ENCODE results near the gene ERO1B. TPM values are rescaled to one million over a fixed set of nuclear protein-coding genes. Genes with fewer than 3 reads are reported as not detected.

ERO1B gene
- total RNA-seq, 2 experiments from 2014 or later: 15.2 to 16.5 TPM

- no peak overlapping the region for H3K4me3 Mint-ChIP-seq
Measured at GRCh38 chr1:236321101-236321500, 39.3 kb upstream of the ERO1B start.

DNA sequence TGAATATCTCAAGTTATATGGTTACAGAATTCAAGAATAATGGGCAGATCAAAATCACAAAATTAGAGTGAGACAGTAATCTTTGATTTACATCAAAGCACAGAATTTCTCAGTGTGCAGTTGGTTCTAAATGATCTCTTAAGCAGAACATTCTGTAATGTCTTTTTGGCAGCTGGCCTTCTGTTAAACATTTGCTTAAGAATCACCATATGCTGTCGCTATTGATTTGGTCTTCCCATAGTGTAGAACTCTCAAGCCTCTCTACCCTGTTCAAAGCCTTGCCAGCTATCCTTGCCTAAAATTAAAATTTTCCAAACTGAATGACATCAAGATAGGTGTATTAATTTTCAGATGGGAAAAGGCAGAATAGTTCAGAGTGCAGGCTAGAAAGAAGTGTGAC lies 38.9 kb upstream of the ERO1B start:
- TF ChIP-seq, protein P1, sequence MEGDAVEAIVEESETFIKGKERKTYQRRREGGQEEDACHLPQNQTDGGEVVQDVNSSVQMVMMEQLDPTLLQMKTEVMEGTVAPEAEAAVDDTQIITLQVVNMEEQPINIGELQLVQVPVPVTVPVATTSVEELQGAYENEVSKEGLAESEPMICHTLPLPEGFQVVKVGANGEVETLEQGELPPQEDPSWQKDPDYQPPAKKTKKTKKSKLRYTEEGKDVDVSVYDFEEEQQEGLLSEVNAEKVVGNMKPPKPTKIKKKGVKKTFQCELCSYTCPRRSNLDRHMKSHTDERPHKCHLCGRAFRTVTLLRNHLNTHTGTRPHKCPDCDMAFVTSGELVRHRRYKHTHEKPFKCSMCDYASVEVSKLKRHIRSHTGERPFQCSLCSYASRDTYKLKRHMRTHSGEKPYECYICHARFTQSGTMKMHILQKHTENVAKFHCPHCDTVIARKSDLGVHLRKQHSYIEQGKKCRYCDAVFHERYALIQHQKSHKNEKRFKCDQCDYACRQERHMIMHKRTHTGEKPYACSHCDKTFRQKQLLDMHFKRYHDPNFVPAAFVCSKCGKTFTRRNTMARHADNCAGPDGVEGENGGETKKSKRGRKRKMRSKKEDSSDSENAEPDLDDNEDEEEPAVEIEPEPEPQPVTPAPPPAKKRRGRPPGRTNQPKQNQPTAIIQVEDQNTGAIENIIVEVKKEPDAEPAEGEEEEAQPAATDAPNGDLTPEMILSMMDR (IDR thresholded peaks at IDR 0.05): no peak
- ATAC-seq (ENCODE audit: poor library complexity) (no peak), DNase-seq (no peak)
- no peaks in the 10 kb centered on the region for H3K4me1 Mint-ChIP-seq (ENCODE audit: low read depth)
- no peaks in the 10 kb centered on the region for H3K36me3 Mint-ChIP-seq (ENCODE audit: low read depth)
- H3K4me3 Mint-ChIP-seq: no peak overlapping the region
- Histone ChIP-seq H3K27ac (ENCODE audit: low read depth in 1 of 2, low read length in 2 of 2) (no peak overlapping the region), H3K27me3 (ENCODE audit: control insufficient read depth in 1 of 2, insufficient read depth in 2 of 2, low read length in 2 of 2) (no peaks in the 10 kb centered on the region), H3K4me1 (ENCODE audit: insufficient read depth, low read length) (no peaks in the 10 kb centered on the region), H3K4me3 (ENCODE audit: low read length) (no peak overlapping the region), H3K9me3 (ENCODE audit: control insufficient read depth in 1 of 2, insufficient read depth in 1 of 2, low read length in 2 of 2) (peaks cover 0 to 19% of the 10 kb centered on the region in 2 experiments), H3K36me3 (ENCODE audit: insufficient read depth, low read length) (no peaks in the 10 kb centered on the region)
- CTCF ChIA-PET: no interaction called here
- no peak overlapping the region for H3K27ac Mint-ChIP-seq
- H3K9me3 Mint-ChIP-seq: peaks cover 17% of the 10 kb centered on the region
- intact Hi-C loops (cut with DNase I, micrococcal nuclease): no loop called here
- POLR2A ChIA-PET: no interaction called here
- H3K27me3 Mint-ChIP-seq: peaks cover 5% of the 10 kb centered on the region

More at GRCh38 chr1:236321101-236321500, 39.3 kb upstream of the ERO1B start:
- CTCF ChIA-PET: no interaction called here
- Mint-ChIP-seq H3K36me3 (ENCODE audit: low read depth) (no peaks in the 10 kb centered on the region), H3K4me1 (ENCODE audit: low read depth) (no peaks in the 10 kb centered on the region), H3K9me3 (peaks cover 17% of the 10 kb centered on the region), H3K27ac (no peak overlapping the region), H3K27me3 (peaks cover under 1% of the 10 kb centered on the region)
- no peak overlapping the region for H3K4me3 ChIP-seq (ENCODE audit: low read length)
- H3K27ac ChIP-seq (ENCODE audit: low read depth in 1 of 2, low read length in 2 of 2): no peak overlapping the region
- no peaks in the 10 kb centered on the region for H3K36me3 ChIP-seq (ENCODE audit: insufficient read depth, low read length)
- TF ChIP-seq, protein P1 (IDR thresholded peaks at IDR 0.05): no peak
- H3K4me1 ChIP-seq (ENCODE audit: insufficient read depth, low read length): no peaks in the 10 kb centered on the region
- H3K27me3 ChIP-seq (ENCODE audit: control insufficient read depth in 1 of 2, insufficient read depth in 2 of 2, low read length in 2 of 2): no peaks in the 10 kb centered on the region
- H3K9me3 ChIP-seq (ENCODE audit: control insufficient read depth in 1 of 2, insufficient read depth in 1 of 2, low read length in 2 of 2): peaks cover 0 to 19% of the 10 kb centered on the region in 2 experiments
- no peak for ATAC-seq (ENCODE audit: poor library complexity)
- intact Hi-C loops (cut with DNase I, micrococcal nuclease): no loop called here
- DNase-seq: no peak
- POLR2A ChIA-PET: no interaction called here

- DNase-seq: no peak
- Mint-ChIP-seq H3K9me3 (peaks cover 17% of the 10 kb centered on the region), H3K36me3 (ENCODE audit: low read depth) (no peaks in the 10 kb centered on the region), H3K4me1 (ENCODE audit: low read depth) (no peaks in the 10 kb centered on the region), H3K27ac (no peak overlapping the region), H3K27me3 (peaks cover 10% of the 10 kb centered on the region), H3K4me3 (no peak overlapping the region)
- intact Hi-C loops (cut with DNase I, micrococcal nuclease): no loop called here
- no peaks in the 10 kb centered on the region for H3K27me3 ChIP-seq (ENCODE audit: control insufficient read depth in 1 of 2, insufficient read depth in 2 of 2, low read length in 2 of 2)
- ChIA-PET CTCF (no interaction called here), POLR2A (no interaction called here)
- ATAC-seq (ENCODE audit: poor library complexity): no peak
- TF ChIP-seq, protein P1 (IDR thresholded peaks at IDR 0.05): no peak
- H3K27ac ChIP-seq (ENCODE audit: low read depth in 1 of 2, low read length in 2 of 2): no peak overlapping the region
- H3K9me3 ChIP-seq (ENCODE audit: control insufficient read depth in 1 of 2, insufficient read depth in 1 of 2, low read length in 2 of 2): peaks cover 0 to 19% of the 10 kb centered on the region in 2 experiments
- no peaks in the 10 kb centered on the region for H3K4me1 ChIP-seq (ENCODE audit: insufficient read depth, low read length)
- no peaks in the 10 kb centered on the region for H3K36me3 ChIP-seq (ENCODE audit: insufficient read depth, low read length)
- no peak overlapping the region for H3K4me3 ChIP-seq (ENCODE audit: low read length)
Measured at GRCh38 chr1:236320214-236320613, 38.5 kb upstream of the ERO1B start.

Data from CD4-positive, alpha-beta T cell (primary cell).